ENCODE measurements around the gene UBE2E2.

The UBE2E2 gene

GRCh38 chr3:23319366-23320312, 116.5 kb downstream of the UBE2E2 start:
- no peak for DNase-seq (ENCODE audit: low spot score)
- in situ Hi-C loops (cut with MboI; ENCODE audit: low pct_unique_long_range_greater_than_20kb, low sequenced_read_pairs, unreplicated experiment): no loop called here

GRCh38 chr3:23320586-23321570, 117.8 kb downstream of the UBE2E2 start:
- no peak for TF ChIP-seq CTCF (IDR thresholded peaks at IDR 0.05; ENCODE audit: extremely low read depth, insufficient read depth, missing control alignments)
- in situ Hi-C loops (cut with MboI; ENCODE audit: low pct_unique_long_range_greater_than_20kb, low sequenced_read_pairs, unreplicated experiment): no loop called here
- DNase-seq (ENCODE audit: low spot score): no peak

More at GRCh38 chr3:23319366-23320312, 116.5 kb downstream of the UBE2E2 start:
- TF ChIP-seq CTCF (IDR thresholded peaks at IDR 0.05; ENCODE audit: extremely low read depth, insufficient read depth, missing control alignments): no peak

- DNase-seq (ENCODE audit: low spot score): no peak
- in situ Hi-C loops (cut with MboI; ENCODE audit: low pct_unique_long_range_greater_than_20kb, low sequenced_read_pairs, unreplicated experiment): no loop called here
- no peak for TF ChIP-seq CTCF (IDR thresholded peaks at IDR 0.05; ENCODE audit: extremely low read depth, insufficient read depth, missing control alignments)
Measured at GRCh38 chr3:23324745-23325144, 121.6 kb downstream of the UBE2E2 start.

DNA sequence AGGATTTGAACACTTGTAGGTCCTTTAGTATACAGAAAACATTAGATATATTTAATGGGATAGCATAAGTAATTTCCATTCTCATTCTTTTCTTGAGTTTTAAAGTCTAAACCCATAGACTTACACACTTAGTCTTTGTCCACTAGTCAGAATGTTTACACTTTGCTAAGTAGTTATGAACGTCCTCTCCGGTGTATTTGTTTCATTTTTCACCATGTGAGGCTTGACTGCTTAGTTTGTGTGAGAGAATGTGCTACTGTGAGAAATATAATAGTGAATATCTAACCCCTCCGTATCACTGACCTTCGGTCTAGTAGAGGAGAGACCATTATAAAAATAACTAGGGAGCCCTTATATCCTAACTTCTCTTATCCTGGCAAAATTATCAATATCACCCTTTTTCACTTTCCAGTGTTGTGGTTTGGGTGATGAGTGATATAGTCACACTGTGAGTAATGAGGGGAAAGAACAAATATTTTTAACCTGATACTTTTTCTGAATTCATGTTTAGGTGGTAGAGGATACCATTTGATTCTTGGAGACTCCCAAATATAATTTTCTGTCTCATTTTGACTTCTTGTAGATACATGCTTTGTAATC, 122.4 kb downstream of the UBE2E2 start:
- TF ChIP-seq CTCF (IDR thresholded peaks at IDR 0.05; ENCODE audit: extremely low read depth, insufficient read depth, missing control alignments): no peak
- in situ Hi-C loops (cut with MboI; ENCODE audit: low pct_unique_long_range_greater_than_20kb, low sequenced_read_pairs, unreplicated experiment): no loop called here
- DNase-seq (ENCODE audit: low spot score): no peak

- TF ChIP-seq CTCF (IDR thresholded peaks at IDR 0.05; ENCODE audit: extremely low read depth, insufficient read depth, missing control alignments): no peak
- in situ Hi-C loops (cut with MboI; ENCODE audit: low pct_unique_long_range_greater_than_20kb, low sequenced_read_pairs, unreplicated experiment): no loop called here
Measured at GRCh38 chr3:23329471-23330105, 126.5 kb downstream of the UBE2E2 start.

More at GRCh38 chr3:23329471-23330105, 126.5 kb downstream of the UBE2E2 start:
- no peak for DNase-seq (ENCODE audit: low spot score)
